Thymus (tissue), 11 donors: ENCODE data around the gene TMEM219. TPM values are rescaled to one million over a fixed set of nuclear protein-coding genes. Genes with fewer than 3 reads are reported as not detected.
"Not testable (repeated sequence)": the region's sequence is repeated elsewhere in the genome, so short reads cannot be mapped to it uniquely, and the experiment has no call there.

Experiments used
- DNase-seq, 9 donors: peaks; one replicate each; pipeline ENCODE4 v3.0.0-alpha.2; 2013; ENCODE audit warnings: low spot score in 9 of 9, low read depth in 6 of 9, missing footprints in 1 of 9
- H3K27ac ChIP-seq, 2 donors: one replicate each; pipeline ENCODE4 v1.5.1; 2013; ENCODE audit warnings: control low read depth in 1 of 2, low read depth in 1 of 2, low read length in 1 of 2, mild to moderate bottlenecking in 1 of 2, moderate library complexity in 1 of 2
- H3K27me3 ChIP-seq, 2 donors: one replicate each; pipeline ENCODE4 v1.5.1; 2013; ENCODE audit warnings: low read length in 1 of 2; ENCODE audit not compliant: control insufficient read depth in 2 of 2, insufficient read depth in 1 of 2
- H3K36me3 ChIP-seq, 2 donors: one replicate each; pipeline ENCODE4 v1.5.1; 2013; ENCODE audit warnings: low read length in 1 of 2, mild to moderate bottlenecking in 1 of 2, moderate library complexity in 1 of 2; ENCODE audit not compliant: control insufficient read depth in 2 of 2, insufficient read depth in 2 of 2
- H3K4me1 ChIP-seq, 2 donors: one replicate each; pipeline ENCODE4 v1.5.1; 2013; ENCODE audit warnings: low read length in 2 of 2; ENCODE audit not compliant: control insufficient read depth in 2 of 2, insufficient read depth in 2 of 2
- H3K4me3 ChIP-seq, 2 donors: one replicate each; pipeline ENCODE4 v1.5.1; 2013; ENCODE audit warnings: low read length in 2 of 2, control low read depth in 1 of 2, mild to moderate bottlenecking in 1 of 2
- H3K9me3 ChIP-seq, 2 donors: one replicate each; pipeline ENCODE4 v1.5.1; 2013; ENCODE audit warnings: low read length in 1 of 2, mild to moderate bottlenecking in 1 of 2; ENCODE audit not compliant: control insufficient read depth in 2 of 2, insufficient read depth in 1 of 2
- WGBS: extraction: QIAGEN DNeasy Blood & Tissue Kit; methylation state at CpG from one replicate; pipeline ENCODE4 v1.1.7; 2013; 5-methylcytosine and 5-hydroxymethylcytosine counted together
- polyA plus RNA-seq: library from polyadenylated mRNA; stranded (reverse); fragments of 200-250 nt; gene quantifications from one replicate; pipeline ENCODE4 v1.2.3, GENCODE V29; 2013
- total RNA-seq: library from RNA; stranded (reverse); fragments of 120-200 nt; gene quantifications from one replicate; pipeline ENCODE4 v1.2.4, GENCODE V29; 2013
- donor health status: healthy.

The TMEM219 gene
- total and polyA plus RNA-seq, 2 donors = 61.4 to 155 TPM

DNA sequence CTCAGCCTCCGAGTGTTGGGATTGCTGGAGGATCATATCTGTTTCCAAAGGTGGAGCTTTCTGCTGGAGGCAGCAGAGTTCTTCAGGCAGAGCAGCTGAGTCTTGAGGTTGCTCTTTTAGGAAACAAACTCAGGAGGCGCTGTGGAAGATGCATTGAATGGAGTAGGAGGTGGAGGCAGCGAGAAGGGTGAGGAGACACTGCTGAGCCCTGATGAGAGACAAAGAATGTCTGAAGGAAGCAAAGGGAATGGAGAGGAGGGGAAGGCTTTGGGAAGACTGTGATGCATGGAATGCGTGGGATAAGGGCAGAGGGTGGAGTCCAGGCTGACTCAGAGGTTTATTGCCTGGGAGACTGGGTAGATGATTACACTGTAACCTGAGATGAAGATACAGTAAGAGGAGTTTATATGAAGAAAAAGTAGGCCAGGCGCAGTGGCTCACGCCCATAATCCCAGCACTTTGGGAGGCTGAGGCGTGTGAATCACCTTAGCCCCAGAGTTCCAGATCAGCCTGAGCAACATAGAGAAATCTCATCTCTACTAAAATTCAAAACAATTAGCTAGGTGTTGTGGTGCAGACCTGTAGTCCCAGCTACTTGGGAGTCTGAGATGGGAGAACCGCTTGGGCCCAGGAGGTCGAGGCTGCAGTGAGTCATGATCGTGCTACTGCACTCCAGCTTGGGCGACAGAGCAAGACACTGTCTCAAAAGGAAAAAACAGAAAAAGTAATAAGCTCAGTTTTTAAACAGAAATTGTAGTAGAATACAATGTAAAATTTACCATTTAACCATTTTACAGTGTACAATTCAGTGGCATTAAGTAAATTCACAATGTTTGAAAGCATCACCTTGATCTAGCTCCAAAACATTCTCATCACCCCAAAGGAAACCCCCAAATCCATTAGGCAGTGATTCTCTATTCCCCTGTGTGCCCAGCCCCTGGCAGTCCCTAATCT, 17.8 kb upstream of the TMEM219 start:
- Histone ChIP-seq H3K4me3 (no peak overlapping the region), H3K4me1 (peaks cover 0 to 6% of the 10 kb centered on the region in 2 donors), H3K36me3 (no peaks in the 10 kb centered on the region), H3K27ac (no peak overlapping the region), H3K9me3 (no peaks in the 10 kb centered on the region), H3K27me3 (peaks cover 0 to 4% of the 10 kb centered on the region in 2 donors)
- no peak for DNase-seq
- WGBS = 96% methylated on average over 11 of the region's 11 CpGs

DNA sequence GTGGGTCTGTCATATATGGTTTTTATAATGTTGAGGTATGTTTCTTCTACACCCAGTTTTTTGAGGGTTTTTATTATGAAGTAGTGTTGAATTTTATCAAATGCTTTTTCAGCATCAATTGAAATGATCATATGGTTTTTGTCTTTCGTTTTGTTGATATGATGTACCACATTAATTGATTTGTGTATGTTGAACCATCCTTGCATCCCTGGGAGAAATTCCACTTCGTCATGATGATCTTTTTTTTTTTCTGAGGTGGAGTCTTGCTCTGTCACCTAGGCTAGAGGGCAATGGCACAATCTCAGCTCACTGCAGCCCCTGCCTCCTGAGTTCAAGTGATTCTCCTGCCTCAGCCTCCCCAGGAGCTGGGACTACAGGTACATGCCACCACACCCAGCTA, 14.0 kb upstream of the TMEM219 start:
- H3K27me3 ChIP-seq = no peaks in the 10 kb centered on the region
- peaks cover 0 to 6% of the 10 kb centered on the region in 2 donors for H3K4me1 ChIP-seq
- H3K36me3 ChIP-seq = no peaks in the 10 kb centered on the region
- no peak overlapping the region for H3K4me3 ChIP-seq
- no peak overlapping the region for H3K27ac ChIP-seq
- no peak for DNase-seq
- H3K9me3 ChIP-seq = no peaks in the 10 kb centered on the region
- WGBS = 96% methylated on average over 2 of the region's 2 CpGs

GRCh38 chr16:29950806-29951461, 10.9 kb upstream of the TMEM219 start:
- WGBS = over 99% methylated on average over 4 of the region's 4 CpGs
- no peaks in the 10 kb centered on the region for H3K27me3 ChIP-seq
- H3K36me3 ChIP-seq = no peaks in the 10 kb centered on the region
- no peaks in the 10 kb centered on the region for H3K4me1 ChIP-seq
- H3K9me3 ChIP-seq = no peaks in the 10 kb centered on the region
- H3K27ac ChIP-seq = no peak overlapping the region
- no peak for DNase-seq
- no peak overlapping the region for H3K4me3 ChIP-seq

DNA sequence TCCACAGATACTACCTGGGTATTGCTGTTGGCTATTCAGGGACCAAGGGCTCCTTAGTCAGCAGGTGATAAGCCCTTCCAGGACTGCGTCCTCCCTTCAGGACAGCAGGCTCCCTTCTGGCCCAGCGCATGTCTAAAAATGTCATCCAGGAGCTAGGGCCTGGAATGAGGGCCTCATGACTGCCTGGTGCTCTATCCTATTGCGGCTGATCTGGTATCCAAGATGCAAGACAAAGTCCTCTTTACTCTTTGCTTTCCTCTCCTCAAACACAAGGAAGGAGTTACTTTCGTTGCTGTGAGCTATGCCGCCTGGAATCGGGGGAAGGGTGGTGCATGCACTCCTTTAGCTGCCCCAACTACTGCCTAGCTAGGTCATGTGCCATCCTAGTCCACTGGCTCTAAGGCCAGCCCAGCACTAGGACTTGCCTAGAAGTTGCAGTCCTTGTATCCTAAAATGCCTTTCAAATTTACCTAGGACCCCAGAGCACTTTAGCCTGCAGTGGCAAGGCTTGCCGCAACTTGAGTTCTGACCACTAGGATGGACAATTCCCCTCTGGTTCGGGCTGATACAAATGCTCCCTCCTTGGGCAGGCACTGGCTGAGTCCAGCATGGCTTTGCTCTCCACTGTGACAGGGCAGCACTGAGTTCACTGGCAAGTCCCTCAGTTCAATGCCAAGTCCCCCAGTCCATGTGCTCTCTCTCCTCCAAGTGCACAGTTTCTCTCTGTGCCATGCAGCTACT, 10.1 kb upstream of the TMEM219 start:
- Histone ChIP-seq H3K27me3 (no peaks in the 10 kb centered on the region), H3K4me3 (no peak overlapping the region), H3K9me3 (no peaks in the 10 kb centered on the region), H3K4me1 (no peaks in the 10 kb centered on the region), H3K36me3 (no peaks in the 10 kb centered on the region), H3K27ac (no peak overlapping the region)
- 97% methylated on average over 8 of the region's 8 CpGs for WGBS
- DNase-seq = no peak

- peaks cover 12 to 18% of the 10 kb centered on the region in 2 donors for H3K4me1 ChIP-seq
- H3K36me3 ChIP-seq = no peaks in the 10 kb centered on the region
- WGBS = 97% methylated on average over 5 of the region's 5 CpGs
- no peaks in the 10 kb centered on the region for H3K9me3 ChIP-seq
- no peak overlapping the region for H3K27ac ChIP-seq
- no peak for DNase-seq
- H3K4me3 ChIP-seq = no peak overlapping the region
- H3K27me3 ChIP-seq = no peaks in the 10 kb centered on the region
Observed at GRCh38 chr16:29958756-29959155, 3.1 kb upstream of the TMEM219 start.

DNA sequence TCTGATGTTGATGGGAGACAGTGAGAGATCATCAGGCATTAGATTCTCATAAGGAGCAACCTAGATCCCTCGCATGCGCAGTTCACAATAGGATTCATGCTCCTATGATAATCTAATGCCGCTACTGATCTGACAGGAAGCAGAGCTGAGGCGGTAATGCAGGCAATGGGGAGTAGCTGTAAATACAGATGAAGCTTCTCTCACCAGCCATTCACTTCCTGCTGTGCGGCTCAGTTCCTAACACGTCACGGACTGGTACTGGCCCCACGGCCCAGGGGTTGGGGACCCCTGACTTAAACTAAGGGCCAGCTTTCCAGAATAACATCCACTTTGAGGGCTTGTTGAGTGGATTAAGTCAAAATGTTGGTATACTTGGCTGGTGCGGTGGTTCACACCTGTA, 2.6 kb upstream of the TMEM219 start:
- H3K4me1 ChIP-seq = peaks cover 12 to 18% of the 10 kb centered on the region in 2 donors
- 90% methylated on average over 9 of the region's 9 CpGs for WGBS
- no peak overlapping the region for H3K27ac ChIP-seq
- H3K9me3 ChIP-seq = no peaks in the 10 kb centered on the region
- no peaks in the 10 kb centered on the region for H3K36me3 ChIP-seq
- DNase-seq = peak in 1 of 9 donors; percentile 12
- no peaks in the 10 kb centered on the region for H3K27me3 ChIP-seq
- no peak overlapping the region for H3K4me3 ChIP-seq

GRCh38 chr16:29959821-29960220, 2.1 kb upstream of the TMEM219 start:
- not testable (repeated sequence) for H3K27ac ChIP-seq, DNase-seq, H3K27me3 ChIP-seq, H3K4me3 ChIP-seq, H3K36me3 ChIP-seq, H3K9me3 ChIP-seq
- peaks cover 12 to 18% of the 10 kb centered on the region in 2 donors for H3K4me1 ChIP-seq
- WGBS = 95% methylated on average over 4 of the region's 4 CpGs

DNA sequence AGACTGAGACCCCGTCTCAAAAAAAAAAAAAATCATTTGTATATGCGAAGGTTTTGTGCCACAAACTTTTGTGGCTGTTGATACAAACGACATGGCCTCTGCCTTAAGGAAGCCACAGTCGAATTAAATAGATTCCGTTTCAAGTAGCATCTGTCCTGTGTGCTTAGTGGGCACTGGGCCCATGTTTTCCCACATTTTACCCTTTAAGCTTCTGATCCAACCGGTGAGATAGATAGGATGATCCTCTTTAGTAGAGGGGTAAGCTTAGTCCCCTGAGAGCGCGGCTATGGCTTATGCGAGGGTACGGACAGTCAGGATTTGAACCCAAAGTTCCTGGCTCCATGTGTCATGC, 776 bp upstream of the TMEM219 start:
- Histone ChIP-seq H3K4me1 (peaks cover 12 to 18% of the 10 kb centered on the region in 2 donors), H3K36me3 (peaks cover 2 to 4% of the 10 kb centered on the region in 2 donors), H3K27ac (peak overlapping the region; percentile 53 to 81), H3K4me3 (peak overlapping the region; percentile 48 to 70), H3K9me3 (no peaks in the 10 kb centered on the region), H3K27me3 (no peaks in the 10 kb centered on the region)
- WGBS = 77% methylated on average over 10 of the region's 10 CpGs
- no peak for DNase-seq
